NAMALWA (cell line): ENCODE results near the gene THRSP.

Experiments
- DNase-seq: peaks from one replicate; pipeline ENCODE4 v3.0.0-alpha.2; 2015; ENCODE audit warnings: low spot score

The THRSP gene

GRCh38 chr11:78097666-78098385 is 34.2 kb downstream of the THRSP start:
- no peak for DNase-seq

DNA sequence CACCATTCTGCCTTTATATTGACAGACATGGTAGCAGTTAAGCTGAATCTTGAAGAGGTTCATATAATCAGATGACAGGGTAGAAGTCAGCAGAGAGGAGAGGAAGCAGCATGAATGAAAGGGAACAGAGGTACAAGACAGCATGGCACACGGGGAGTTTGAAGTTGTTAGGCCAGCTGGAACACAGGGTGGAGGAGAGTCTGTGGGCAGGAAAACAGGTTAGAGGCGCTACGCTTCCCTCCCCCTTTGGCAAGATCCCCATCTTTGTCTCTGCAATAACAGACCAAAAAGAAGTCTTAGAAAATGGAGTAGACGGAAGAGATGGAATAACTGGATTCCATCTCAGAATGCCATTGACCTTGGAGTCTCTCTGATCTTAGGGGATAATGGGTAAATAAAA is 36.0 kb downstream of the THRSP start:
- no peak for DNase-seq

- no peak for DNase-seq
These were observed 36.6 kb downstream of the THRSP start for GRCh38 chr11:78100261-78100660.

- DNase-seq = no peak
These were observed 37.2 kb downstream of the THRSP start for GRCh38 chr11:78100676-78101472.

DNA sequence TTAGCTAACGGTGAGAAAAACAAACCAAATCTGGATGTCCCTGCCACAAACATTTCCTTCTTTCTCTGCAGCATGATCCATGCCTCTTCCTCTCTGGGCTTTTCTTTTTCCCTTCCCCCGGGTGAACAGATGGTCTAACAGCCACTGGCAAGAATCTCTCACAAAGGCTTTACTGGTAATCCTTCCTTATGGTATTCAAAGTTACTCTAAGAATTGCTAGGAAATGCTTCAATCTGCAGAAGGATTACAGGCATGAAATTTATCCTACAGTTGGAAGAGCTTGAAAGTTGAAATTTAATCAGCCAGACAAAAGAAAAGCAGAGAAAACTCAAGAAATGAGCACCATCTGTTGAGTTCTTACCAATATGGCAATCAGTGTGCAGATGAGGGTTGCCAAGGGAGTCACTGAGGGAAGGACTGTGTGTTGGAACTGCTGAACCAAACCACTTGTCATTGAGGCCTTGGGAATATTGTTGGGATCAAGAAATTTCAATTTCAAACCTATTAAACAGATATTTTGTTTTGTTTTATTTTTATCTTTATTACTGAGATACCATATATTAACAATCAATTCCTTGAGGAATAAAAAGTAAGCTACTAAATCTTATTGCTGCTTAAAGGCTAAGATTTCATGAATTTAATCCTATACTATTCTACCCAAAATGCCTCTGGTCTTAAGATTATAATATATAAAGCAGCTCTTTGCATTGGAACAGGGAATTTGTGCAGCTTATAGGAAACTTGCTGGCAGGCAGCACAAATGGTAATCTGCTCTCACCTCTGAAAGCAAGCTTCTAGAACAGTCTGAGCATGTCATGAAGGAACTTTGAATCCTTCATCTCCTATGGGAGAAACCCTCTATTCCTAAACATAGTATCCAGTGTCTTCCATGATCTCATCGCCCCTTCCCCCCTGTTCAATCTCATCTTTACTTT is 45.7 kb downstream of the THRSP start:
- no peak for DNase-seq

GRCh38 chr11:78110351-78110750 is 46.7 kb downstream of the THRSP start:
- DNase-seq = no peak

DNA sequence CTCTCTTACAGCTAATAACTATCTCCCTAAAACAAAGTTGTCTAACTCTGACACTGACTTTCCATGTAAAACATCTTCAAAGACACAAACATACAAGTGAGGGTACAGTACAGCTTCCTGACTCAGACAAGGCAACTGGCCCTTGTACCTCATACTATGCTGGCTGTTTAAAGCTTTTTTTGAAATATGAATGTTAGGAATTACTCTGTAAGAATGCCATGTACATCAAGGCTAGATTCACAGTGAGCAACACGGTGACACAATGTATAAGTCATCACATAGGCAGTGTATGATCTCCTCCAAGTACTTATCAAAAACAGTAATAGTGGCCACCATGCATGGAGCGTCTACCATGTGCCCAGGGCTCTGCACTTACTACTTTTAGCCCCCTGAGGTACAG is 47.2 kb downstream of the THRSP start:
- DNase-seq = no peak

DNA sequence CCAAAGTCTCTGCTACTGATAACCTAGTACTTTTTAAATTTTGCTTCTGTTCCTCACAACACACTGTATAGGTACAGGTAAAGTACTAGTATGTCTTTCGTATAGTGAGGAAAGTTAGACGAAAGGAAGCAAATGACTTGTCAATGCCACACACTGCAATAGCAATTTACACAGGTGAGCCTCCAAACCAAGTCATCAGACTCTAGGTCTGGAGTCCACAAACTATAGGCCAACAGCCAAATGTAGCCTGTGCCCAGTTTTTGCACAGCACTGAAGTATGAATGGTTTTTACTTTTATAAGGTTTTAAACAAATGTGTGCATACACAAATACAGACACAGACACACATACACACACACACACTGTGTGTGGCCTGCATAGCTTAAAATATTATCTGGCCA is 47.6 kb downstream of the THRSP start:
- DNase-seq = no peak

GRCh38 chr11:78112582-78113275 is 49.1 kb downstream of the THRSP start:
- DNase-seq = no peak
